T-cell (primary cell): ENCODE data around the gene TST. TPM values are rescaled to one million over a fixed set of nuclear protein-coding genes. Genes with fewer than 3 reads are reported as not detected.

ENCODE experiments used
- ATAC-seq, 4 experiments: fragments of 200-7000 bp in 3 of 4; fragments of 150-1000 bp in 1 of 4; cut with Tn5 transposase; replicated peaks in 1 of 4; 1 replicate in 3 of 4; 2 replicates in 1 of 4; pipeline ENCODE4 v1.10.0; 2021; ENCODE audit warnings: moderate library complexity in 3 of 4, mild to moderate bottlenecking in 2 of 4, moderate number of reproducible peaks in 1 of 4
- CTCF ChIA-PET, 2 donors: fragments of 300-600 bp; sonication (Branson Sonifier 250); formaldehyde crosslinking; loops; one replicate each; lab custom pipeline; 2022; ENCODE audit warnings: antibody characterized with exemption in 2 of 2; lab: Charles Lee
- POLR2A ChIA-PET, 2 donors: fragments of 300-600 bp; sonication (Branson Sonifier 250); formaldehyde crosslinking; loops; one replicate each; lab custom pipeline; 2022; ENCODE audit warnings: antibody characterized with exemption in 2 of 2; lab: Charles Lee
- DNase-seq, 35 experiments: peaks; one replicate each; pipeline versions ENCODE4 v3.0.0 to v3.0.0-alpha.2; 2013 to 2023
- H3K27ac ChIP-seq: one replicate; pipeline ENCODE4 v1.5.1; 2013; ENCODE audit warnings: low read length
- H3K27me3 ChIP-seq, 2 experiments: replicated peaks in 1 of 2; 1 replicate in 1 of 2; 2 replicates in 1 of 2; pipeline versions ENCODE4 v1.6.1 to v1.7.0; 2013; ENCODE audit warnings: low read length in 1 of 2, mixed read lengths in 1 of 2; ENCODE audit not compliant: control insufficient read depth in 2 of 2, insufficient read depth in 2 of 2; ENCODE audit errors: extremely low read depth in 1 of 2
- H3K36me3 ChIP-seq, 2 donors: 1 replicate in 1 of 2; 2 replicates in 1 of 2; pipeline versions ENCODE4 v1.6.1 to v1.7.0; 2013; ENCODE audit warnings: low read length in 1 of 2; ENCODE audit not compliant: control insufficient read depth in 2 of 2, insufficient read depth in 1 of 2; ENCODE audit errors: extremely low read depth in 1 of 2
- H3K4me1 ChIP-seq, 2 experiments: 1 replicate in 1 of 2; 2 replicates in 1 of 2; pipeline versions ENCODE4 v1.6.1 to v1.7.0; 2013; ENCODE audit warnings: low read length in 2 of 2, mixed read lengths in 1 of 2; ENCODE audit not compliant: insufficient read depth in 2 of 2, control insufficient read depth in 1 of 2; ENCODE audit errors: extremely low read depth in 1 of 2
- H3K4me3 ChIP-seq, 2 donors: 1 replicate in 1 of 2; 2 replicates in 1 of 2; pipeline versions ENCODE4 v1.5.1 to v1.7.0; 2013; ENCODE audit warnings: mild to moderate bottlenecking in 2 of 2, low read length in 1 of 2, moderate library complexity in 1 of 2; ENCODE audit not compliant: control insufficient read depth in 1 of 2; ENCODE audit errors: extremely low read depth in 1 of 2
- H3K9me3 ChIP-seq: 2 replicates; pipeline ENCODE4 v1.7.0; 2013
- H3K27ac Mint-ChIP-seq, 2 donors: one replicate each; pipeline ENCODE4 v1.8.0; 2020 to 2021; ENCODE audit warnings: mild to moderate bottlenecking in 2 of 2, mixed read lengths in 2 of 2
- H3K27me3 Mint-ChIP-seq, 2 donors: one replicate each; pipeline ENCODE4 v1.8.0; 2021 to 2022; ENCODE audit warnings: mixed read lengths in 2 of 2
- H3K36me3 Mint-ChIP-seq: one replicate; pipeline ENCODE4 v1.8.0; 2021; ENCODE audit warnings: mixed read lengths
- H3K4me1 Mint-ChIP-seq, 3 donors: one replicate each; pipeline ENCODE4 v1.8.0; 2020 to 2022; ENCODE audit warnings: mixed read lengths in 3 of 3, mild to moderate bottlenecking in 1 of 3
- H3K4me3 Mint-ChIP-seq, 3 donors: one replicate each; pipeline ENCODE4 v1.8.0; 2020 to 2022; ENCODE audit warnings: mild to moderate bottlenecking in 3 of 3, mixed read lengths in 3 of 3, moderate library complexity in 3 of 3
- H3K9me3 Mint-ChIP-seq, 3 donors: one replicate each; pipeline ENCODE4 v1.8.0; 2020 to 2022; ENCODE audit warnings: mixed read lengths in 3 of 3
- WGBS: methylation state at CpG from one replicate; pipeline ENCODE4 v1.1.5; 2013; ENCODE audit warnings: missing lambda C conversion rate; ENCODE audit not compliant: insufficient coverage; 5-methylcytosine and 5-hydroxymethylcytosine counted together
- total RNA-seq, 35 experiments: library from RNA in 6 of 35; stranded (reverse) in 6 of 35; fragments of 120-200 nt in 1 of 35; gene quantifications; one replicate each; pipeline versions ENCODE4 v1.2.1 to v1.2.4 and lab custom pipeline; 2013 to 2026

The TST gene
- total RNA-seq, 5 donors from 2014 or later (not counting 1 experiment from before 2014, with no cell fraction given) = 0.61 to 2.2 (median 1.0) TPM

DNA sequence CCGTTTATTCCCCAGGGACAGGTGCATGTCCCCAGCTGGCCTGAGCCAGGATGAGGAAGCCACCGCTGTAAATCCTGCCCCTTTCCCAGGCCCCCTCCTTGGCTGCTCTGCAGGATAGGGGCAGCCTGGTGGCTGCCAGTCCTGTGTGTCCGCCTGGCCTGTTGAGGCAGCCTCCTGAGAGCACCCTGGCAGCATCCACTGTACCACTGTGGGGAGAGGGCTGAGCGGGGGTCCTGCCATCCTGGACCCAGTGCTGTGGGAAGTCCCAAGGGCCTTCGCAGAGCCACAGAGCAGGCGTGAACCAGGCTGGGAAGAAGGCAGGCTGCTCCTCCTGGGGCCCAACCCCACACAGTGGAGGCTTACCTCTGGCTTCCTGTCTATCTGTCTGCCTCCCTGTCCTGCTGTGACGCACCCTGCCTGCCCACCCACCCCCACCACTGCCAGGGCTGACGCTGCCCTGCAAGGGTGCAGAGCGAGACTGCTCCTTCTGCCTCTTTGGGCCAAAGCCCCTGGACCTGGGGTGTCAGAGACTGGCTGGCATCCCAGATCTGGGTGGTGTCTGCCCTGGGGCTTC, 40.7 kb upstream of the TST start:
- ATAC-seq (peak; percentile 60 to 71 (median 64)), DNase-seq (peak in 3 of 35 experiments; percentile 12 to 33 (median 16))
- Histone ChIP-seq H3K27ac (no peak overlapping the region), H3K36me3 (peaks cover 17 to 34% of the 10 kb centered on the region in 2 donors), H3K9me3 (no peaks in the 10 kb centered on the region), H3K4me1 (peaks cover 0 to 20% of the 10 kb centered on the region in 2 experiments), H3K4me3 (no peak overlapping the region), H3K27me3 (no peaks in the 10 kb centered on the region)
- CTCF ChIA-PET = no interaction called here
- H3K27me3 Mint-ChIP-seq = no peaks in the 10 kb centered on the region
- H3K27ac Mint-ChIP-seq = peak overlapping the region in 1 of 2 donors; percentile 22
- H3K36me3 Mint-ChIP-seq = peaks cover 31% of the 10 kb centered on the region
- WGBS = 52% methylated on average over 9 of the region's 9 CpGs
- peaks cover 3 to 16% (median 7%) of the 10 kb centered on the region in 3 donors for H3K4me1 Mint-ChIP-seq
- no peak overlapping the region for H3K4me3 Mint-ChIP-seq
- POLR2A ChIA-PET = no interaction called here
- no peaks in the 10 kb centered on the region for H3K9me3 Mint-ChIP-seq

DNA sequence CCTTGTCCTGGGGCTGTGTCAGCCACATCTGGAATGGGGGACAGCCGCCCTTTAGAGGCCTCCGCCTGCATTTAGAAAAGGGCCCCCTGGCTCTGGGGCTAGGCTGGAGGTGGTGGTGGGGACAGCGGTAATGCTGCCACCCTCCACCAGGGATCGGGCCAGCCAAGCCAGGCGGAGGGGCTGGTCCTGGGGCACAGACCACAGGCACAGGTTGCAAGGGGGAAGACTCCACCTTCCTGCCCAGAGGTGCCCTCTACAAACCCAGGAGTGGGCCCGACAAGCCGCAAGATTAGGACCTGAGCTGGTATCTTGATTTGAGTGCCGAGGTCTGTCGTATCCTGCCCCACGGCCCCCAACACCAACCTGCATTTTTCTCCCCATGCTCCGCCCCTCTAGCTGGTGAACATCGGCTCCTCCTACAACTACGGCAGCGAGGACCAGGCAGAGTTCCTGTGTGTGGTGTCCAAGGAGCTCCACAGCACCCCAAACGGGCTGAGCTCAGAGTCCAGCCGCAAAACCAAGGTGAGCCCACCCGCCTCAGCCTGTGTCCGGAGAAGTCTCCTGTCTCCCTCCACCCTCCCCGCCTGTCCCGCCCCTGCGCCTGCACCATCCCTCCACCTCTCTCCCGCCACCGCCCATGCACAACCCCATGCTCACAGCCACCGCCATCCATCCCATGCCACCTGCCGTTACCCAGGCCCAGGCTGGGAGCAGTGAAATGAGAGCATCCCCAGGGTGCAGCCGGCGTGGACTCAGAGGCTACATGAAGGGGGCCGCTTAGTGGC, 39.9 kb upstream of the TST start:
- H3K4me1 ChIP-seq = peaks cover 0 to 20% of the 10 kb centered on the region in 2 experiments
- H3K4me3 ChIP-seq = no peak overlapping the region
- no peak overlapping the region for H3K27ac ChIP-seq
- Mint-ChIP-seq H3K27me3 (no peaks in the 10 kb centered on the region), H3K9me3 (no peaks in the 10 kb centered on the region), H3K4me3 (no peak overlapping the region), H3K36me3 (peaks cover 29% of the 10 kb centered on the region), H3K27ac (no peak overlapping the region), H3K4me1 (peaks cover 3 to 16% (median 7%) of the 10 kb centered on the region in 3 donors)
- no peaks in the 10 kb centered on the region for H3K9me3 ChIP-seq
- no peak for ATAC-seq
- peaks cover 17 to 34% of the 10 kb centered on the region in 2 donors for H3K36me3 ChIP-seq
- ChIA-PET POLR2A (no interaction called here), CTCF (no interaction called here)
- H3K27me3 ChIP-seq = no peaks in the 10 kb centered on the region
- 96% methylated on average over 22 of the region's 28 CpGs for WGBS
- DNase-seq = no peak

DNA sequence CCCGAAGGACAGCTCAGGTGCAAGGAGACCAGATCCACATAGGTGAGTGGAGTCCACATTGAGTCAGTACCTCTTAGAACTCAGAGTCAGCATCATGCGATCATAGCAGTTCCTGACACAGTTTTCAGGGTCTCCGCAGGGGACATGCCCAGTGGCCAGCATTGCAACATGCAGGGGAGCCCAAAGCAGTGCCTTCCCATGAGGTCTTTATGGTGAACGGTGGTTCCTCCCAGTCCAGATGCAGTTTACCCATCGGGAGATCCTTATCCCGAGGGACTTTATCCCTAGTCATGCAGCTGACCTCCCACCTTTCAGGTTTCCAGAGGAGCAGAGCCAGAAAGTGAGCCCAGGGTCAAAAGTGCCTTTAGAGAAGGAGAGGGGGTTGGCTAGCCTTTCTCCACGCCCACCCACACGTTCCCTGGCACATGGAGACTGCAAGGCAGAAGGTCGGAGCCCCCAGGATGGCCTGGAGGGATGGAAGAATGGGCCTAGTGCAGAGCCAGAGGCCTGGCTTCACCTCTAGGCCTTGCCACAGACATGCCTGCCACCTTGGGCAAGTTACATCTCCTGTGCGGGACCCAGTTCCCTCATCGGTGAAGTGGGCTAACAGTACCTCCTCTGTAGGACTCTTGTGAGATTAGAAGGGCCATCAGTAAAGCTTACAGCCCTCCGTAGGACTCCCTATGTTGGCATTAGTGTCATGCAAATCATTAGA, 38.7 kb upstream of the TST start:
- Histone ChIP-seq H3K4me3 (no peak overlapping the region), H3K27ac (no peak overlapping the region), H3K4me1 (peaks cover 0 to 26% of the 10 kb centered on the region in 2 experiments), H3K36me3 (peaks cover 17 to 40% of the 10 kb centered on the region in 2 donors), H3K27me3 (no peaks in the 10 kb centered on the region), H3K9me3 (no peaks in the 10 kb centered on the region)
- Mint-ChIP-seq H3K4me3 (no peak overlapping the region), H3K9me3 (no peaks in the 10 kb centered on the region), H3K27ac (no peak overlapping the region), H3K4me1 (peaks cover 8 to 19% (median 11%) of the 10 kb centered on the region in 3 donors), H3K27me3 (no peaks in the 10 kb centered on the region), H3K36me3 (peaks cover 27% of the 10 kb centered on the region)
- ATAC-seq = no peak
- ChIA-PET CTCF (interaction anchor here in 1 of 2 donors (0.6 kb wide), 1 partner anchor 10 kb away, joined by 3 read pairs; no protein-coding TSS in a partner anchor), POLR2A (no interaction called here)
- WGBS = 98% methylated on average over 6 of the region's 12 CpGs
- no peak for DNase-seq

DNA sequence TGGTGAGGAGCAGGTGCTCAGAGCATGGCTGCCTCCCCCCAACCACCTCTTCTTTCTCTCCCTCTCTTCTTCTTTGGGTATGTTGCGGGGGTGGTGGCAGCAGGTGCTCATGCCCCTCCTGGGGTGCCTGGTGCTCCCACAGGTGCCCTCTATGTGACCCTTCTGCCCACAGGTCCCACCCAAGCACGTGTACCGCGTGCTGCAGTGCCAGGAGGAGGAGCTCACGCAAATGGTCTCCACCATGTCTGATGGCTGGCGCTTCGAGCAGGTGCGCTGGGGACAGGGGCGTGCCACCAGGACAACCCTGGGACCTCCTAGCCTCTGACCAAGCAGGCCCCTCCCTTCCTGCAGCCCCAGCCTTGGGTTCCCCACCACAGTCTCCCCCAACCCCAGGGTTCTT, 38.0 kb upstream of the TST start:
- ATAC-seq (no peak), DNase-seq (no peak)
- WGBS = 77% methylated on average over 6 of the region's 9 CpGs
- Mint-ChIP-seq H3K27ac (no peak overlapping the region), H3K4me3 (no peak overlapping the region), H3K36me3 (peaks cover 27% of the 10 kb centered on the region), H3K4me1 (peaks cover 12 to 23% (median 15%) of the 10 kb centered on the region in 3 donors), H3K9me3 (no peaks in the 10 kb centered on the region), H3K27me3 (no peaks in the 10 kb centered on the region)
- Histone ChIP-seq H3K9me3 (no peaks in the 10 kb centered on the region), H3K27me3 (no peaks in the 10 kb centered on the region), H3K36me3 (peaks cover 15 to 40% of the 10 kb centered on the region in 2 donors), H3K4me3 (no peak overlapping the region), H3K27ac (no peak overlapping the region), H3K4me1 (peaks cover 0 to 31% of the 10 kb centered on the region in 2 experiments)
- ChIA-PET CTCF (no interaction called here), POLR2A (no interaction called here)

DNA sequence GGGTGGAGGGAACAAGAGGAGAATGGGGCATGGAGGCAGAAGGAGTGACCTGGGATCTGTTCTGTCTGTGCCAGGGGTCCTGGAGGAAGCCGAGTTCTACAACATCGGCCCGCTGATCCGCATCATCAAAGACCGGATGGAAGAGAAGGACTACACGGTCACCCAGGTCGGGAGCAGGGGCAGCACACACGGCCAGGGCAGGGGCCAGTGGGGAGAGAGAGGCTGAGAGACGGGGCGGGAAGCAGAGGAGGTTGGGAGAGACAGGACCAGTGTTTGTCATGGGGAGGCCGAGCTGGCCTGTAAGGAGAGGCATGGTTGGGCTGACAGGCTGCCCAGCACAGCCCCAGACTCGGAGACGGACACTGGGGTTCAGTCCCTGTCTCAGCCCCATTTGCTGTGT, 37.0 kb upstream of the TST start:
- Histone ChIP-seq H3K36me3 (peaks cover 15 to 40% of the 10 kb centered on the region in 2 donors), H3K27me3 (no peaks in the 10 kb centered on the region), H3K4me1 (peaks cover 0 to 36% of the 10 kb centered on the region in 2 experiments), H3K9me3 (no peaks in the 10 kb centered on the region), H3K27ac (no peak overlapping the region), H3K4me3 (no peak overlapping the region)
- POLR2A ChIA-PET = no interaction called here
- DNase-seq (no peak), ATAC-seq (no peak)
- no peak overlapping the region for H3K4me3 Mint-ChIP-seq
- peaks cover 14 to 25% (median 17%) of the 10 kb centered on the region in 3 donors for H3K4me1 Mint-ChIP-seq
- 97% methylated on average over 12 of the region's 13 CpGs for WGBS
- no peaks in the 10 kb centered on the region for H3K9me3 Mint-ChIP-seq
- no peak overlapping the region for H3K27ac Mint-ChIP-seq
- H3K27me3 Mint-ChIP-seq = no peaks in the 10 kb centered on the region
- CTCF ChIA-PET = no interaction called here
- H3K36me3 Mint-ChIP-seq = peaks cover 27% of the 10 kb centered on the region

DNA sequence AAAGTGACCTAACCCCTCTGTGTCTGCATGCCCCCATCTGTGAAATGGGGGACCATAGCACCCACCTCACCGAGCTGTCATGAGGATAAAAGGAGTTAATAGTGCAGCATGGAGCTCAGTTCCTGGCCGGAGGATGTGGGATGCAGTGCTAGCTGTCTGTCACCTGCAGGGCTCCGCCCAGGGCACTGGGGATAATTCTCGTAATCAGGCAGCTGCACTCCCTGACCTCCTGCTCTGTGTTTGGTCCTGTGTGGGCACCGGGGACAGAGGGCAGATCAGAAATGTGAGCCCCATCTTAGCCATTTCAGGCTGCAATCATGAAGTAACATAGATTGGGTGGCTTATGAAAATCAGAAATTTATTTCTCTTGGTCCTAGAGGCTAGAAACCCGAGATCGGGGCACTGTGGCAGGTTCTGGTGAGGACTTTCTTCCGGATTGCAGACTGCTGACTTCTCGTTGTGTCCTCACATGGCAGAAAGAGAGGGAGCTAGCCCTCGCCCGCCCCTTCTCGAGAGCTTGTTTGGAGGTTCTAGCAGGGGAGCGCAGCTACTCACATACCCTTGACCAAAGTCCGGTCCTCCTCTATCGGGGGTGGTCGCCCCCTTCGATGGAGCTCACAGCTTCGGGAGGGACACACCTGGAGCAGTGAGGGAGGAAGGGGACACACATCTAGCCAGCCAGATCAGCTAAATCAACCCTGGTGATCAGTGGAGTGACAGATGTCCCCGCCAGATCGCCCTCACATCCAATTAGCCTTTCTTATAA, 35.5 kb upstream of the TST start:
- no peak overlapping the region for H3K27ac ChIP-seq
- no peaks in the 10 kb centered on the region for H3K27me3 Mint-ChIP-seq
- H3K36me3 ChIP-seq = peaks cover 9 to 40% of the 10 kb centered on the region in 2 donors
- peaks cover 14 to 19% (median 18%) of the 10 kb centered on the region in 3 donors for H3K4me1 Mint-ChIP-seq
- H3K27ac Mint-ChIP-seq = no peak overlapping the region
- peaks cover 0 to 26% of the 10 kb centered on the region in 2 experiments for H3K4me1 ChIP-seq
- H3K9me3 Mint-ChIP-seq = no peaks in the 10 kb centered on the region
- no peak for ATAC-seq
- no peak overlapping the region for H3K4me3 Mint-ChIP-seq
- H3K36me3 Mint-ChIP-seq = peaks cover 25% of the 10 kb centered on the region
- ChIA-PET POLR2A (no interaction called here), CTCF (no interaction called here)
- WGBS = 92% methylated on average over 7 of the region's 20 CpGs
- no peak overlapping the region for H3K4me3 ChIP-seq
- H3K9me3 ChIP-seq = no peaks in the 10 kb centered on the region
- no peak for DNase-seq
- H3K27me3 ChIP-seq = peaks cover 0 to 2% of the 10 kb centered on the region in 2 experiments
